HEK293 (cell line): ENCODE data around the gene PCBP2.

Experiments
- BCL11B ChIP-seq: fragments of 450-650 bp; formaldehyde crosslinking; IDR thresholded peaks from 2 replicates; pipeline ENCODE4 v1.5.1; 2016; ENCODE audit warnings: low read depth, missing biosample characterization, missing genetic modification characterization
- HOXC10 ChIP-seq: sonication (generic); formaldehyde crosslinking; IDR thresholded peaks from 2 replicates; pipeline ENCODE4 v1.8.1; 2023; ENCODE audit warnings: mild to moderate bottlenecking, missing genetic modification reagents
- HOXD13 ChIP-seq: sonication (generic); formaldehyde crosslinking; IDR thresholded peaks from 2 replicates; pipeline ENCODE4 v1.8.0; 2022; ENCODE audit warnings: missing genetic modification reagents, borderline replicate concordance
- INSM2 ChIP-seq: fragments of 450-650 bp; formaldehyde crosslinking; IDR thresholded peaks from 2 replicates; pipeline ENCODE4 v1.5.1; 2016; ENCODE audit warnings: missing biosample characterization, missing genetic modification characterization
- KLF8 ChIP-seq: fragments of 450-650 bp; formaldehyde crosslinking; IDR thresholded peaks from 2 replicates; pipeline ENCODE4 v1.5.1; 2016; ENCODE audit warnings: missing biosample characterization, missing genetic modification characterization
- OVOL3 ChIP-seq: fragments of 450-650 bp; formaldehyde crosslinking; IDR thresholded peaks from 2 replicates; pipeline ENCODE4 v1.5.1; 2016; ENCODE audit warnings: missing biosample characterization, missing genetic modification characterization
- PRDM1 ChIP-seq: fragments of 450-650 bp; formaldehyde crosslinking; IDR thresholded peaks from 2 replicates; pipeline ENCODE4; 2016; ENCODE audit warnings: missing biosample characterization, missing genetic modification characterization
- REPIN1 ChIP-seq: fragments of 450-650 bp; formaldehyde crosslinking; IDR thresholded peaks from 2 replicates; pipeline ENCODE4 v1.5.1; 2017; ENCODE audit warnings: missing biosample characterization, missing genetic modification characterization, low read depth
- TRIM28 ChIP-seq: IDR thresholded peaks from 2 replicates; pipeline ENCODE4 v1.6.1; 2011; ENCODE audit warnings: low read length, control low read depth, borderline replicate concordance
- TSHZ1 ChIP-seq: fragments of 450-650 bp; formaldehyde crosslinking; IDR thresholded peaks from 2 replicates; pipeline ENCODE4 v1.5.1; 2016; ENCODE audit warnings: missing biosample characterization, missing genetic modification characterization, borderline replicate concordance
- ZBTB20 ChIP-seq: fragments of 450-650 bp; formaldehyde crosslinking; IDR thresholded peaks from 2 replicates; pipeline ENCODE4 v1.5.1; 2016; ENCODE audit warnings: missing biosample characterization, missing genetic modification characterization
- ZNF132 ChIP-seq: fragments of 450-650 bp; formaldehyde crosslinking; IDR thresholded peaks from 2 replicates; pipeline ENCODE4 v1.5.1; 2017; ENCODE audit warnings: missing biosample characterization, missing genetic modification characterization, borderline replicate concordance
- ZNF354C ChIP-seq: fragments of 450-650 bp; formaldehyde crosslinking; IDR thresholded peaks from 2 replicates; pipeline ENCODE4 v1.5.1; 2016; ENCODE audit warnings: missing biosample characterization, missing genetic modification characterization, low read depth, borderline replicate concordance
- ZNF423 ChIP-seq: fragments of 450-650 bp; formaldehyde crosslinking; IDR thresholded peaks from 2 replicates; pipeline ENCODE4 v1.5.1; 2016; ENCODE audit warnings: missing biosample characterization, missing genetic modification characterization
- ZNF426 ChIP-seq: fragments of 450-650 bp; formaldehyde crosslinking; IDR thresholded peaks from 2 replicates; pipeline ENCODE4 v1.5.1; 2017; ENCODE audit warnings: missing biosample characterization, missing genetic modification characterization, mild to moderate bottlenecking, inconsistent platforms, moderate library complexity
- ZNF449 ChIP-seq: fragments of 450-650 bp; formaldehyde crosslinking; IDR thresholded peaks from 2 replicates; pipeline ENCODE4 v1.5.1; 2017; ENCODE audit warnings: missing biosample characterization, mild to moderate bottlenecking, missing genetic modification characterization, moderate library complexity
- ZNF488 ChIP-seq: fragments of 450-650 bp; formaldehyde crosslinking; IDR thresholded peaks from 2 replicates; pipeline ENCODE4 v1.5.1; 2016; ENCODE audit warnings: missing biosample characterization, missing genetic modification characterization
- ZNF555 ChIP-seq: fragments of 450-650 bp; formaldehyde crosslinking; conservative IDR thresholded peaks from 2 replicates; pipeline ENCODE4 v1.5.1; 2017; ENCODE audit warnings: missing biosample characterization, mild to moderate bottlenecking, missing genetic modification characterization, inconsistent platforms
- ZNF561 ChIP-seq: fragments of 450-650 bp; IDR thresholded peaks from 2 replicates; pipeline ENCODE4 v1.5.1; 2018; ENCODE audit warnings: missing biosample characterization, missing genetic modification characterization, borderline replicate concordance
- ZNF580 ChIP-seq: fragments of 450-650 bp; formaldehyde crosslinking; IDR thresholded peaks from 2 replicates; pipeline ENCODE4 v1.5.1; 2016; ENCODE audit warnings: missing biosample characterization, missing genetic modification characterization
- ZNF610 ChIP-seq: fragments of 450-650 bp; formaldehyde crosslinking; IDR thresholded peaks from 2 replicates; pipeline ENCODE4 v1.5.1; 2016; ENCODE audit warnings: missing biosample characterization, missing genetic modification characterization, borderline replicate concordance
- ZNF645 ChIP-seq: fragments of 450-650 bp; formaldehyde crosslinking; IDR thresholded peaks from 2 replicates; pipeline ENCODE4; 2016; ENCODE audit warnings: missing biosample characterization, missing genetic modification characterization
- ZNF747 ChIP-seq: fragments of 450-650 bp; formaldehyde crosslinking; IDR thresholded peaks from 2 replicates; pipeline ENCODE4 v1.5.1; 2016; ENCODE audit warnings: missing biosample characterization, missing genetic modification characterization
- ZNF791 ChIP-seq: fragments of 450-650 bp; formaldehyde crosslinking; IDR thresholded peaks from 2 replicates; pipeline ENCODE4 v1.5.1; 2016; ENCODE audit warnings: missing biosample characterization, missing genetic modification characterization
- ZSCAN16 ChIP-seq: fragments of 450-650 bp; formaldehyde crosslinking; IDR thresholded peaks from 2 replicates; pipeline ENCODE4 v1.5.1; 2016; ENCODE audit warnings: missing biosample characterization, missing genetic modification characterization
- ZSCAN18 ChIP-seq: fragments of 450-650 bp; formaldehyde crosslinking; IDR thresholded peaks from 2 replicates; pipeline ENCODE4 v1.5.1; 2016; ENCODE audit warnings: missing biosample characterization, missing genetic modification characterization
- ZSCAN4 ChIP-seq: fragments of 450-650 bp; formaldehyde crosslinking; IDR thresholded peaks from 2 replicates; pipeline ENCODE4 v1.5.1; 2017; ENCODE audit warnings: missing biosample characterization, missing genetic modification characterization

PCBP2 gene

GRCh38 chr12:53499266-53500141 lies 47.6 kb downstream of the PCBP2 start, which contains the start of gene MAP3K12 (continued):
- TF ChIP-seq ZNF354C (tag by site-specific recombination) = no peak
- TF ChIP-seq REPIN1 (tag by site-specific recombination) = no peak
- no peak for TF ChIP-seq OVOL3 (tag by site-specific recombination)
- no peak for TF ChIP-seq ZSCAN16 (tag by site-specific recombination)
- 0 out of 2 replicates have a peak, but pooled peaks have one; percentile 25 for TF ChIP-seq ZNF561 (tag by site-specific recombination)
- no peak for TF ChIP-seq ZNF580 (tag by site-specific recombination)
- TF ChIP-seq ZNF645 (tag by site-specific recombination) = no peak
- no peak for TF ChIP-seq ZNF610
- no peak for TF ChIP-seq HOXC10 (CRISPR knock-in tag)
- TF ChIP-seq BCL11B (tag by site-specific recombination) = no peak
- TF ChIP-seq ZNF449 = no peak
- no peak for TF ChIP-seq INSM2 (tag by site-specific recombination)
- peak; percentile 7; the same call in 1 of the 2 replicates for TF ChIP-seq ZBTB20 (tag by site-specific recombination)
- peak; percentile 60; the same call in 1 of the 2 replicates for TF ChIP-seq TSHZ1 (tag by site-specific recombination)
- TF ChIP-seq HOXD13 (CRISPR knock-in tag) = no peak
- no peak for TF ChIP-seq ZSCAN4 (tag by site-specific recombination)
- no peak for TF ChIP-seq ZNF488 (tag by site-specific recombination)
- TF ChIP-seq PRDM1 = peak; percentile 93
- TF ChIP-seq ZNF555 (tag by site-specific recombination) = no peak
- TF ChIP-seq ZNF747 (tag by site-specific recombination) = no peak
- no peak for TF ChIP-seq ZNF423
- no peak for TF ChIP-seq TRIM28
- TF ChIP-seq ZNF791 (tag by site-specific recombination) = no peak
- TF ChIP-seq ZNF132 = no peak
- no peak for TF ChIP-seq ZNF426 (tag by site-specific recombination)
- TF ChIP-seq KLF8 = no peak
- TF ChIP-seq ZSCAN18 (tag by site-specific recombination) = no peak
